Type B pancreatic cell (in vitro differentiated cells): ENCODE measurements around the gene HMG20B. TPM values are rescaled to one million over a fixed set of nuclear protein-coding genes. Genes with fewer than 3 reads are reported as not detected.
"Not testable (repeated sequence)": the region's sequence is repeated elsewhere in the genome, so short reads cannot be mapped to it uniquely, and the experiment has no call there.

Experiments
- DNase-seq: peaks from one replicate; pipeline ENCODE4 v3.0.0; 2021; ENCODE audit warnings: mixed read lengths; ENCODE audit not compliant: unreplicated experiment; ENCODE audit errors: extremely low spot score
- H3K27ac Mint-ChIP-seq: 2 replicates; pipeline ENCODE4 v1.8.0; 2021; ENCODE audit warnings: mild to moderate bottlenecking, mixed read lengths
- H3K27me3 Mint-ChIP-seq: 2 replicates; pipeline ENCODE4 v1.8.0; 2021; ENCODE audit warnings: mixed read lengths
- H3K36me3 Mint-ChIP-seq: 2 replicates; pipeline ENCODE4 v1.8.0; 2021; ENCODE audit warnings: mixed read lengths
- H3K4me1 Mint-ChIP-seq: one replicate; pipeline ENCODE4 v1.8.0; 2021; ENCODE audit warnings: mixed read lengths; ENCODE audit not compliant: unreplicated experiment
- H3K4me3 Mint-ChIP-seq: 2 replicates; pipeline ENCODE4 v1.8.0; 2021; ENCODE audit warnings: mild to moderate bottlenecking, mixed read lengths
- H3K9me3 Mint-ChIP-seq: 2 replicates; pipeline ENCODE4 v1.8.0; 2021; ENCODE audit warnings: mixed read lengths
- CTCF ChIP-seq: fragments of 200-600 bp; sonication (generic); conservative IDR thresholded peaks from 2 replicates; pipeline ENCODE4 v1.5.0; 2021; ENCODE audit warnings: antibody characterized with exemption, mild to moderate bottlenecking
- total RNA-seq: library from RNA; stranded (reverse); gene quantifications from 2 replicates; pipeline ENCODE4 v1.2.1, GENCODE V29; 2021; ENCODE audit warnings: low replicate concordance

HMG20B gene
- total RNA-seq, 1 donor from 2014 or later: 78.3 TPM

- no peak overlapping the region for H3K27ac Mint-ChIP-seq
- H3K4me1 Mint-ChIP-seq: peaks cover 4% of the 10 kb centered on the region
- no peaks in the 10 kb centered on the region for H3K9me3 Mint-ChIP-seq
- H3K36me3 Mint-ChIP-seq: no peaks in the 10 kb centered on the region
- TF ChIP-seq CTCF: no peak
- no peak overlapping the region for H3K4me3 Mint-ChIP-seq
- no peaks in the 10 kb centered on the region for H3K27me3 Mint-ChIP-seq
- no peak for DNase-seq
Observed at GRCh38 chr19:3565139-3565538, 7.6 kb upstream of the HMG20B start.

GRCh38 chr19:3570042-3570441, 2.7 kb upstream of the HMG20B start:
- peaks cover 15% of the 10 kb centered on the region for H3K4me1 Mint-ChIP-seq
- H3K27ac Mint-ChIP-seq, H3K4me3 Mint-ChIP-seq, DNase-seq, H3K27me3 Mint-ChIP-seq, H3K9me3 Mint-ChIP-seq, H3K36me3 Mint-ChIP-seq: not testable (repeated sequence)

GRCh38 chr19:3570606-3571011, 2.1 kb upstream of the HMG20B start:
- peaks cover 8% of the 10 kb centered on the region for H3K27me3 Mint-ChIP-seq
- no peaks in the 10 kb centered on the region for H3K9me3 Mint-ChIP-seq
- peaks cover 7% of the 10 kb centered on the region for H3K36me3 Mint-ChIP-seq
- H3K27ac Mint-ChIP-seq: no peak overlapping the region
- H3K4me3 Mint-ChIP-seq: no peak overlapping the region
- H3K4me1 Mint-ChIP-seq: peaks cover 21% of the 10 kb centered on the region
- DNase-seq: no peak
- TF ChIP-seq CTCF: no peak

GRCh38 chr19:3572132-3572854, 451 bp upstream of the HMG20B start:
- H3K27ac Mint-ChIP-seq: peak overlapping the region; percentile 72
- peak; percentile 100 for DNase-seq
- peak overlapping the region; percentile 89 for H3K4me3 Mint-ChIP-seq
- H3K27me3 Mint-ChIP-seq: peaks cover 8% of the 10 kb centered on the region
- peaks cover 7% of the 10 kb centered on the region for H3K36me3 Mint-ChIP-seq
- H3K9me3 Mint-ChIP-seq: no peaks in the 10 kb centered on the region
- no peak for TF ChIP-seq CTCF
- peaks cover 21% of the 10 kb centered on the region for H3K4me1 Mint-ChIP-seq

- DNase-seq: no peak
- H3K4me1 Mint-ChIP-seq: peaks cover 21% of the 10 kb centered on the region
- TF ChIP-seq CTCF: no peak
- peaks cover 7% of the 10 kb centered on the region for H3K36me3 Mint-ChIP-seq
- H3K27ac Mint-ChIP-seq: no peak overlapping the region
- H3K9me3 Mint-ChIP-seq: no peaks in the 10 kb centered on the region
- H3K4me3 Mint-ChIP-seq: peak overlapping the region; percentile 84
- H3K27me3 Mint-ChIP-seq: peaks cover 8% of the 10 kb centered on the region
Observed at GRCh38 chr19:3573162-3573857, 566 bp downstream of the HMG20B start.
